ENCODE data around the gene KNSTRN. TPM values are rescaled to one million over a fixed set of nuclear protein-coding genes. Genes with fewer than 3 reads are reported as not detected.
A peak's percentile ranks its signal among the peaks of the same experiment; 100 is the strongest.

The KNSTRN gene
- total RNA-seq, 1 donor from 2014 or later = 31.1 TPM

DNA sequence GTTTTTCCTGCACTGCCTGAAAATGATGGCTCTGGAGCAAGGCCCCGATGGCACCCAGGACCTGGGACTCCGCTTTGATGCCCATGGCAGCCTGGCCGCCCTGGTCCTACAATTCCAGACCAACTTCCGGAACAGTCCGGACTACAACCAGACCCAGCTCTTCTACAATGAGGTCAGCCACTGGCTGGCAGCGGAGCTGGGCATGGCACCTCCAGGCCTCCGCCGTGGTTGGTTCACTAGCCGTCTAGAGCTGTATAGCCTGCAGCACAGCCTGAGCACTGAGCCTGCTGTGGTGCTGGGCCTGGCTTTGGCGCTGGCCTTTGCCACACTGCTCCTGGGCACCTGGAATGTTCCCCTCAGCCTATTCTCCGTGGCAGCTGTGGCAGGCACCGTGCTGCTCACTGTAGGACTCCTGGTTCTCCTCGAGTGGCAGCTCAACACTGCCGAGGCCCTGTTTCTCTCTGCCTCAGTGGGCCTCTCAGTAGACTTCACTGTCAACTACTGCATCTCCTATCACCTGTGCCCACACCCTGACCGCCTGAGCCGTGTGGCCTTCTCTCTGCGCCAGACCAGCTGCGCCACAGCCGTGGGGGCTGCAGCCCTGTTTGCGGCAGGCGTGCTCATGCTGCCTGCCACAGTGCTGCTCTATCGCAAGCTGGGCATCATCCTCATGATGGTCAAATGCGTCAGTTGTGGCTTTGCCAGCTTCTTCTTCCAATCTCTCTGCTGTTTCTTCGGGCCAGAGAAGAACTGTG is 13.6 kb upstream of the KNSTRN start:
- Mint-ChIP-seq H3K4me1 (peaks cover 5% of the 10 kb centered on the region), H3K4me3 (peak overlapping the region; percentile 28), H3K36me3 (no peaks in the 10 kb centered on the region), H3K27ac (no peak overlapping the region), H3K27me3 (ENCODE audit: low read depth) (peaks cover 38% of the 10 kb centered on the region), H3K9me3 (no peaks in the 10 kb centered on the region)
- DNase-seq (ENCODE audit: low spot score in 2 of 2, unreplicated experiment in 2 of 2) = no peak
- TF ChIP-seq, protein P1, sequence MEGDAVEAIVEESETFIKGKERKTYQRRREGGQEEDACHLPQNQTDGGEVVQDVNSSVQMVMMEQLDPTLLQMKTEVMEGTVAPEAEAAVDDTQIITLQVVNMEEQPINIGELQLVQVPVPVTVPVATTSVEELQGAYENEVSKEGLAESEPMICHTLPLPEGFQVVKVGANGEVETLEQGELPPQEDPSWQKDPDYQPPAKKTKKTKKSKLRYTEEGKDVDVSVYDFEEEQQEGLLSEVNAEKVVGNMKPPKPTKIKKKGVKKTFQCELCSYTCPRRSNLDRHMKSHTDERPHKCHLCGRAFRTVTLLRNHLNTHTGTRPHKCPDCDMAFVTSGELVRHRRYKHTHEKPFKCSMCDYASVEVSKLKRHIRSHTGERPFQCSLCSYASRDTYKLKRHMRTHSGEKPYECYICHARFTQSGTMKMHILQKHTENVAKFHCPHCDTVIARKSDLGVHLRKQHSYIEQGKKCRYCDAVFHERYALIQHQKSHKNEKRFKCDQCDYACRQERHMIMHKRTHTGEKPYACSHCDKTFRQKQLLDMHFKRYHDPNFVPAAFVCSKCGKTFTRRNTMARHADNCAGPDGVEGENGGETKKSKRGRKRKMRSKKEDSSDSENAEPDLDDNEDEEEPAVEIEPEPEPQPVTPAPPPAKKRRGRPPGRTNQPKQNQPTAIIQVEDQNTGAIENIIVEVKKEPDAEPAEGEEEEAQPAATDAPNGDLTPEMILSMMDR (IDR thresholded peaks at IDR 0.05; ENCODE audit: unreplicated experiment) = no peak

DNA sequence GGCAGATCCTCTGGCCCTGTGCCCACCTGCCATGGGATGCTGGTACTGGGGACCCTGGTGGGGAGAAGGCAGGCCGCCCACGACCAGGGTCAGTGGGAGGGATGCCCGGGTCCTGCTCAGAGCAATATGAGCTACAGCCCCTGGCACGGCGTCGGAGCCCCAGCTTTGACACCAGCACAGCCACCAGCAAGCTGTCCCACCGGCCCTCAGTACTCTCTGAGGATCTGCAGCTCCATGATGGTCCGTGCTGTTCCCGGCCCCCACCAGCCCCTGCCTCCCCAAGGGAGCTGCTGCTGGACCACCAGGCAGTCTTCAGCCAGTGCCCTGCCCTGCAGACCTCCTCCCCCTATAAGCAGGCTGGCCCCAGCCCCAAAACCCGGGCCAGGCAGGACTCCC is 13.0 kb upstream of the KNSTRN start:
- TF ChIP-seq, protein P1 (IDR thresholded peaks at IDR 0.05; ENCODE audit: unreplicated experiment) = no peak
- peaks cover 33% of the 10 kb centered on the region for H3K27me3 Mint-ChIP-seq (ENCODE audit: low read depth)

DNA sequence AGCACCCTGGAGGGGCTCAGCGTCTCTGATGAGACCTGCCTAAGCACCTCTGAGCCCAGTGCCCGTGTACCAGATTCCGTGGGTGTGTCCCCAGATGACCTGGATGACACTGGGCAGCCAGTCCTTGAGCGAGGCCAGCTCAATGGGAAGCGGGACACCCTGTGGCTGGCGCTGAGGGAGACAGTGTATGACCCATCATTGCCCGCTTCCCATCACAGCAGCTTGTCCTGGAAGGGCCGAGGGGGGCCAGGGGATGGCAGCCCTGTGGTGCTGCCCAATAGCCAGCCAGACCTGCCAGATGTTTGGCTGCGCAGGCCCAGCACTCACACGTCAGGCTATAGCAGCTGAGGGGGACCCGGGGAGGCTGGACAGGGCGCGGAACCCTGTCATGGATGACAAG is 12.6 kb upstream of the KNSTRN start:
- Mint-ChIP-seq H3K36me3 (no peaks in the 10 kb centered on the region), H3K27ac (no peak overlapping the region), H3K9me3 (no peaks in the 10 kb centered on the region), H3K27me3 (ENCODE audit: low read depth) (peaks cover 30% of the 10 kb centered on the region), H3K4me3 (no peak overlapping the region), H3K4me1 (peaks cover 5% of the 10 kb centered on the region)
- TF ChIP-seq, protein P1 (IDR thresholded peaks at IDR 0.05; ENCODE audit: unreplicated experiment) = no peak
- no peak for DNase-seq (ENCODE audit: low spot score in 2 of 2, unreplicated experiment in 2 of 2)

More for the DNA sequence above, 13.0 kb upstream of the KNSTRN start:
- Mint-ChIP-seq H3K9me3 (no peaks in the 10 kb centered on the region), H3K4me3 (no peak overlapping the region), H3K36me3 (no peaks in the 10 kb centered on the region), H3K4me1 (peaks cover 5% of the 10 kb centered on the region), H3K27ac (no peak overlapping the region)
- no peak for DNase-seq (ENCODE audit: low spot score in 2 of 2, unreplicated experiment in 2 of 2)

DNA sequence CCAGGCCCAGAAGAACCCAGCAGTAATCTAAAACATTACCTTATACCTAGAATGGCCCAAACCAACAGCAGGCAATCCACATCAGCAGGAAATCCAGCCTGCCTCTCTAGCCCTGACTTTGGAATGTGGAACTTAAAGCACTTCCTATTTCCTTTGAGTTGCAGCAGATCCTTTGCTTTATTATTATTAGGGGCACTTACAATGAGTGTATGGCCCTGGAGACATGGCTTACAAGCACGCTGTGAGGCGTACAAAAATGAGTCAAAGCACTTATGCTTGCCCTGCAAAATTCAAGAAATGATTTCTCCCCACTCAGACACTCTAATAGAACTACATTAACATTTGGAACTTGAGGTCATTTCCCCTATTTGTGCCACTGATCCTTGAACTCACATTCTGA is 9.5 kb upstream of the KNSTRN start:
- Mint-ChIP-seq H3K27me3 (ENCODE audit: low read depth) (peaks cover 12% of the 10 kb centered on the region), H3K27ac (no peak overlapping the region), H3K4me3 (no peak overlapping the region), H3K4me1 (peaks cover 3% of the 10 kb centered on the region), H3K36me3 (no peaks in the 10 kb centered on the region), H3K9me3 (no peaks in the 10 kb centered on the region)
- DNase-seq (ENCODE audit: low spot score in 2 of 2, unreplicated experiment in 2 of 2) = no peak
- TF ChIP-seq, protein P1 (IDR thresholded peaks at IDR 0.05; ENCODE audit: unreplicated experiment) = no peak

DNA sequence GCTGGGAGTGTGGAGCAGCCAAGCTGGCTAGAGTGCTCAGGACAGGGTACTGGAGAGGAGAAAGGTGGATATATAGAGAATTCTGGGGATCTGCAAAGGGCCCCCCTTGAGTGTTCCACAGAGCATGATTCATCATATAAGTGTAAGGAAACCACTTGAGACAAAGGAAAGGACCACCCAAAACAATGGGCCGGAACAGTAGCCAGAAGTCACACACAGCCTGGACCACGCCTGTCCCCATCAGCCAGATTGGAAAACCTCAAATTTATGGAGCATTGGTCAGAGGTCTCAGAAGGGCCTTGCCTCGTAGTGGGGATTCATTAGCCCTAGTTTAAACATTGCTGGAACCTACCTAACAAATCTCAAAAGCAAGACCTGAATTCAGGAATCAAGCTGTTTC is 4.9 kb upstream of the KNSTRN start:
- Mint-ChIP-seq H3K9me3 (no peaks in the 10 kb centered on the region), H3K4me3 (no peak overlapping the region), H3K4me1 (peaks cover 2% of the 10 kb centered on the region), H3K27ac (no peak overlapping the region), H3K36me3 (no peaks in the 10 kb centered on the region), H3K27me3 (ENCODE audit: low read depth) (no peaks in the 10 kb centered on the region)
- TF ChIP-seq, protein P1 (IDR thresholded peaks at IDR 0.05; ENCODE audit: unreplicated experiment) = no peak
- no peak for DNase-seq (ENCODE audit: low spot score in 2 of 2, unreplicated experiment in 2 of 2)
